Caki2 (cell line): Measurements from ENCODE around the gene HOXB4. TPM values are rescaled to one million over a fixed set of nuclear protein-coding genes. Genes with fewer than 3 reads are reported as not detected.
"Not testable (repeated sequence)": the region's sequence is repeated elsewhere in the genome, so short reads cannot be mapped to it uniquely, and the experiment has no call there.

ENCODE experiments used
- DNase-seq: peaks from one replicate; pipeline ENCODE4 v3.0.0-alpha.2; 2015; ENCODE audit warnings: low read depth
- in situ Hi-C: cut with HindIII; loops from 2 replicates; pipeline ENCODE4 v1.10.0; 2016; ENCODE audit warnings: low sequenced_read_pairs, low pct_unique_long_range_greater_than_20kb, mixed read lengths
- total RNA-seq: library from RNA; depleted of rRNA; stranded (reverse); fragments of >200 nt; shearing (Covaris generic); gene quantifications from 2 replicates; pipeline ENCODE4 v1.2.3, GENCODE V29; 2014; ENCODE audit warnings: low replicate concordance

Gene HOXB4
- total RNA-seq, 1 experiment from 2014 or later: 2.7 TPM

GRCh38 chr17:48544349-48545021, 33.7 kb downstream of the HOXB4 start:
- in situ Hi-C loops: no loop called here
- peak; percentile 71 for DNase-seq

GRCh38 chr17:48543854-48544348, 34.2 kb downstream of the HOXB4 start:
- in situ Hi-C loops: no loop called here

GRCh38 chr17:48543107-48543853, 34.9 kb downstream of the HOXB4 start:
- in situ Hi-C loops: no loop called here
- DNase-seq: peak; percentile 73

More at GRCh38 chr17:48543854-48544348, 34.2 kb downstream of the HOXB4 start:
- DNase-seq: peak; percentile 60

DNA sequence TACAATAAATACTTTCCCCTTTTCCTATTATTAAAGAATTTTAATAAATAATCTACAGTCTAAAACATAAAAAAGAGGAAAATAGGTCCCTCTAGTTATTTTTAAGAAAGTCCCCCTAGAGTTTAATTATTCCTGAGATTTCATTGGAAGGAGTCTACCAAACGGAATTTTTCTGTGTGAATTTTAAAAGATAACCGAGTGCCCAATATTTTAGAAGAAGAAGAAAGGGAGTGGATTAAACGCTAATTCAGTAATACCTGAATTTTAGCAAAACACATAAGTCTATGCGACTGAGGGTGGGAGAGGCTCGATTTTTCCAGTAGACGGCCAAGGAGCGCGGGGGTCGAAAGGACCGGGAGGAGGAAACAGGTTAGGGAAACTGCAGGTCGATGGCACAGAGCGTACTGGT, 35.4 kb downstream of the HOXB4 start:
- DNase-seq: no peak
- in situ Hi-C loops: no loop called here

DNA sequence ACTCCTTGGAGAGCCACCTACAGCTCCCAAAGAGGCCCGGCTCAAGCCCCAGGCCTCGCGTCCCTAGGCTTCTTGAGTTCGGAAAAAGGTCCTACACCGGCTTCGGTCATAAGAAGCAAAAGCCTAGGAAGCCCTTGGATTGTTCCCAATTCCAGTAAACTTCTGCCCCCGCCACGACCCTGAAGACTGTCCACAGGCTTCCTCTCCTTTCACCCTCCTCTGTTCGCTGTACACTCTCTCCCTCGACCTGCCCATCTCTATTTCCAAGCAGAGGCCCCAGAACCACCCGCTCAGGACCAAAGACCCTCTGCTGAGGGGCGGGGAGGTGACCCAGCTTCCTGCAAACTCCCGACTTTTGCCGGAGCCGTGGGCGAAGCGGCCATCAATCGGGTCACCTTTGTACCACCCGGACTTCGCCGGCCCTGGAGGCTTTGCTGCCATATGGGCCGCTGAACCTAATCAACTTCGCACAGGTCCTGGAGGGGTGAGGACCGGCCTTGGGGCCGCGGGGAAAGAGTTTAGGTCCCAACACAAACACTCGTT, 36.0 kb downstream of the HOXB4 start:
- in situ Hi-C loops: no loop called here
- no peak for DNase-seq

GRCh38 chr17:48541577-48542113, 36.5 kb downstream of the HOXB4 start:
- DNase-seq: peak; percentile 76
- in situ Hi-C loops: no loop called here

GRCh38 chr17:48541036-48541576, 37.0 kb downstream of the HOXB4 start:
- in situ Hi-C loops: no loop called here
- peak; percentile 71 for DNase-seq

GRCh38 chr17:48540213-48540612, 37.9 kb downstream of the HOXB4 start:
- in situ Hi-C loops: no loop called here
- peak; percentile 38 for DNase-seq

DNA sequence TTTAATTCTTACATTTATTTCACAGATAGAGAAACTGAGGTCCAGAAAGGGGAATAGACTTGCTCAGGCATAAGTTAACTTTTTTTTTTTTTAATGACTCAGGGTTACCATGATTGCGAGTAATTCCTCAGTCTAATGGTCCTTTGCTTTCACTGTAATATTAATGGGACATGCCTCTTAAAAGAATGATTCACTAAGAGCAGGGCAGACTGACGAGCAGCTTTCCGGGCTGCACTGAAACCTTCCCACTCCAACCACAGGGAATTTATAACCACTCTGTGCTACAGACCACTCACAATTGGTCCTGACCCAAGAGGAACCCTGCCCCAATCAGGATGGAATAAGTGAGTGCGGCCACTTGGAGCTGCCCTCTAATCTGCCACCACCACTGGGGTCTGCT, 39.0 kb downstream of the HOXB4 start:
- in situ Hi-C loops: no loop called here
- DNase-seq: peak; percentile 87

DNA sequence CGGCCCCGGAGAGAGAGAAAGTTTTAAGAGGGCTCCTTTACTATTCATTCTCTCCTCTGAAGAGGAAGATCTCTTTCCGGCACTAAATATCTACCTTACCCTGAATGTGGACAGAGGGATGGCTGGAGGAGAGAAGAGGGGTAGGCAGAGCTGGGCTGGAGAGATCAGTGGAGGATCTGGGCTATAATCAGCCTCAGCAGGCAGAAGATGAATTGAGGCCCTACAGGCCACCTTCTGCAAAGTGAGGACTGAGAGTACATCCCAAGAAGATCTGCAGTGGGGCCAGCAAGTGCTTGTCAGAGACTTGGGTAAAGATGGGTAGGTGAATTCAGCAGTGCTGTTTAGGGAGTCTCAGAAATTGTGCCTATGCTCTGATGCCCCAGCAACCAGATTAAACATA, 40.8 kb downstream of the HOXB4 start:
- DNase-seq: no peak
- in situ Hi-C loops: no loop called here

GRCh38 chr17:48535793-48536559, 42.2 kb downstream of the HOXB4 start:
- DNase-seq, in situ Hi-C loops: not testable (repeated sequence)

DNA sequence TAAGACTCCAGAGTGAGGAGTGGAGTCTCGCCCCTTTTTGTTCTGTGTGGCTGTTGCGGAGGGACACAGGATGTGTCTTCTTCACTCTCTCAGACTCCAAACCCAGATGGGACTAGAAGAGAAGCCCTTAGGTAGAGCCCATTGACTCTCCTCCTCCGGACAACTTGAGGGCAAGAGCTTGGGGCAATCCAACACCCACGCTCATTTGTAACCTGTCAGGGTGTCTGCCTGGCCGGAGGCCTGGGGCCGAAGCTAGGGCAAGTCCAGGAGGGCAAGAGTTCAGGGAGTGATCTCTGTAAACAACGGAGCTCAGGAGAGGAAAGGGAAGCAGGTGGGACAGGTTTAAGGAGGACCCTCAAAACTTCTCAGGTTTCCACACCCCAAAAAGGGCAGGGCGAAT, 45.9 kb downstream of the HOXB4 start:
- in situ Hi-C loops: no loop called here
- no peak for DNase-seq

GRCh38 chr17:48530887-48531272, 47.3 kb downstream of the HOXB4 start, which contains the start of gene HOXB1:
TSS of gene HOXB1 (minus strand) at chr17:48531011. CDS start at chr17:48530904, 107 bp downstream.
- in situ Hi-C loops: no loop called here
- DNase-seq: no peak

DNA sequence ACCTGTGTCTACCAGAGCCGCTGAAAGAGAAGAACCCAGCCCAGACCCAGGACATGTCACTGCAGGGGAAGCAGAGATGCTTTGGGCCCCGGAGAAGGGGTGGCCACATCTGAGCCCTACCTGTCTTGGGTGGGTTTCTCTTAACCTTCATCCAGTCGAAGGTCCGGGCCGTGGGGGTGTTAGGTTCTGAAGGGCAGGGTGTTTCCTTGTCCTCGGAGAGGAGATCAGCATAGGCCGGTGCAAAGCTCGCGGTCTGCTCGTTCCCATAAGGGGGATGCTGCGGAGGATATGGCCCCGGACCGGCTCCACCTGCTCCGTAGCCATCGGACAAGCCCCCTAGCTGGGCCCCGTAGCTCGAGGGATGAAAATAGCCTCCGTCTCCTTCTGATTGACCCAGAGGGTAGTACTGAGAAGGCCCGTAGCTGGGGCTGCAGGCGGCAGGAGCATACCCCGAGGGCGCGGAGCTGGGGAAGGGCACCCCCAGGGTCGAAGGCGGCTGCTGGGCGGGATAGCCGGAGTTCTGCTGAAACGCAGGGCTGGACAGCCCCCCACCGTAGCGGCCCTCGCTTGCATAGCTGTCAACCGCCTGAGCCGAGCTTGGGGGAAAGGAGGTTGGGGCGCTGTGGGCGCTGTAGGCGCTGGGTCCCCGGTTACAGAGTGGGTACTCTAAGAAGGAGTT, 47.8 kb downstream of the HOXB4 start:
- in situ Hi-C loops: no loop called here
- no peak for DNase-seq

- in situ Hi-C loops: no loop called here
- no peak for DNase-seq
Measured at GRCh38 chr17:48529683-48530009, 48.5 kb downstream of the HOXB4 start.

DNA sequence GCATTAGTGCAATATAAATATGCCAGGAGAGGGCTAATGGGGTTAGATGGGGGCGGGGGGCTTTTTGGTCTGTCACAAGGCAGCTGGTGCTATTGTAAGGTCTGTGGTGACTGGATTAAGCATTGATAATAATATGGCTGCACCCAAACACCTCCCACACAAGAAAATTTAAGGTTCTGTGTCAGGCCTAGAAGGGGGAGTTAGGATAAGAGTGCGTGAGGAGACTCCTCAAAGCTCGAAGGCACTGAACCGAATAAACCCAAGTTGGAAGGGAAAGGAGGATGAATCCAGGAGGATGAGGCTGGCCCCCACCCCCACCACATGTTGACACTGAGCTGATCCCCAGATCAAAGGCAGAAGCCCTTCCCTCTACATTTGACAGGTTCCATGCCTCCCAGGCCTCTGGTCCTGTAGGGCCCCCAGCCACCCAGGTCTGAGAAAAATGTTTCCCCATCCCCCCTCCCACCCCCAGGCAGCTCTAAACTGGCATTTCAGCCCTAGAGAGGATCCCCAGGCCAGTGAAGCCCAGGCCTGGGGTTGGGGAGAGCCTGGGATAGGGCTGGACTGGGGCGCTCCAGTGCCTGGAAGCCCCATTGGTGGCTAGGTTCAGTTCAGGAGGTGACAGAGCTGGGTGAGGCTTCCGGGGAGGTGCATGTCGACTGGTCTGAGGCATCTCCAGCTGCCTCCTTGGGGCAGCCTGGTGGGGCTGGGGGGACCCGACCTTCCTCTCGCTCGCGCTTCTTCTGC, 49.0 kb downstream of the HOXB4 start:
- no peak for DNase-seq
- in situ Hi-C loops: no loop called here
